ENCODE measurements around the gene PLCG2.
"Not testable (repeated sequence)": the region's sequence is repeated elsewhere in the genome, so short reads cannot be mapped to it uniquely, and the experiment has no call there.

PLCG2 gene

GRCh38 chr16:81778861-81779535 is at the start of gene PLCG2:
PLCG2 (plus strand) TSS chr16:81779291; CDS start chr16:81785990, 6,699 bp downstream.
- peak; percentile 26 for DNase-seq

- peak; percentile 32 for DNase-seq
These were observed 49.6 kb upstream of the PLCG2 start for GRCh38 chr16:81729451-81729850.

DNA sequence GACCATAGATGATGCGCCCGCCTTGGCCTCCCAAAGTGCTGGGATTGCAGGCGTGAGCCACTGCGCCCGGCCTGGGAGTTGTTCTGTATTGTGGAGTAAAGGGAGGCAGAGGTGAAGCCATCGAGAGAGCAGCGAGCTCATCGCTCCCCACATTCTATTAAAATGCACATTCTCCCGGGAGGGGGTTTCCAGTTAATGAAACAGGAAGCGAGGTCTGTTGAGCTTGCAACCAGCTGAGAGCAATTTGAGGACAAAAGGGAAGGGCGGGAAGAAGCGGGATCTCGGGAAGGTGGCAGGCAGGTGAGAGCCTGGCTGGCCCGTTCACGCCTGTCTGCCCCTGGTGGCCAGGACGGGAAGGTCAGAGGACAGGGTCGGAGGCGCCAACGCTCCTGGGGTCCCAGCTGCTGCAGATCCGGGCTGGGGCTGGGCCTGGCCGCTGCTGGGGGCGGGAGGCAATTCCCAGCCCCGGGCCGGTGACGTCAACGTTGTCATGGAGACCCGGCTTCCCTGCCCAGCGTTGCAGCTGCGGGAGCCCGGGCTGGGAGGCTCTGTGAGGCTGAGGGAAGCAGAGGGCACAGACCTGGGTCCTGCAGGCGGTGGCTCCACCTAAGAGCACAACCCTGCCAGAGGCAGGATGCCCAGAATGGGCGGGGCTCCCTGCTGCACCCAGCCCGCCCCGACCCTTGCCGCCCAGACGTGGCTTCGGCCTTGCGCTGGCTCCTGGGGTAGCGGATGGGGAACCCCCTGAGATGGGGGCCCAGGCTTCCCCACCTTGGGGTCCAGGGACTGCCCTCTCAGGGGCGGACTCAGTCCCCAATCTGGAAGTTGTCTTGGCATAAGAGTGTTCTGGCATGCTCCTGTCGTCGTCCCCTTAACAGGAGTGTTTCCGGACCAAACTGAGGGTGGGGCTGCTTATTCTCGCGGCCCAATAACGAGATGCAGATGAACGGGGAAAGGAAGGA is 48.7 kb upstream of the PLCG2 start:
- peak; percentile 92 for DNase-seq

GRCh38 chr16:81731649-81732048 is 47.4 kb upstream of the PLCG2 start:
- no peak for DNase-seq

DNA sequence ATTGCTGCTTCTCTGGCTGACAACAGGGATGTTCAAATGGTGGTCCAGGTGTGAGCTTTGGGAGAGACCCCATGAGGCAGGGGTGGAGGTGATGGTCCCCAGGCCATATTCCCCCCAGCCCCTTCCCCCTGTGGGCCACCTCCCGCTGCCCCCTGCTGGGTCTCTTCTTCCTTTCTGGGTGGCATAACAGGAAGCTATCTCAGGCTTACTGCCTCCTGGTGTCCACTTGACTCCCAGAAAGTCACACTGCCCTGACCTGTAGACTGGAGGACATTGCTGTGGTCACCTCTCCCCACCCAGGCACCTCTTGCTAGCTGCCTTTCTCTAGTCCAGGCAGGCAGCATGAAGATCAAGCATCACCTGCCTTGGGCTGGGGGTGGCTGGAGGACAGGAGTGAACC is 46.4 kb upstream of the PLCG2 start:
- no peak for DNase-seq

GRCh38 chr16:81733295-81733694 is 45.8 kb upstream of the PLCG2 start:
- DNase-seq = no peak

GRCh38 chr16:81734632-81735434 is 44.3 kb upstream of the PLCG2 start:
- no peak for DNase-seq

DNA sequence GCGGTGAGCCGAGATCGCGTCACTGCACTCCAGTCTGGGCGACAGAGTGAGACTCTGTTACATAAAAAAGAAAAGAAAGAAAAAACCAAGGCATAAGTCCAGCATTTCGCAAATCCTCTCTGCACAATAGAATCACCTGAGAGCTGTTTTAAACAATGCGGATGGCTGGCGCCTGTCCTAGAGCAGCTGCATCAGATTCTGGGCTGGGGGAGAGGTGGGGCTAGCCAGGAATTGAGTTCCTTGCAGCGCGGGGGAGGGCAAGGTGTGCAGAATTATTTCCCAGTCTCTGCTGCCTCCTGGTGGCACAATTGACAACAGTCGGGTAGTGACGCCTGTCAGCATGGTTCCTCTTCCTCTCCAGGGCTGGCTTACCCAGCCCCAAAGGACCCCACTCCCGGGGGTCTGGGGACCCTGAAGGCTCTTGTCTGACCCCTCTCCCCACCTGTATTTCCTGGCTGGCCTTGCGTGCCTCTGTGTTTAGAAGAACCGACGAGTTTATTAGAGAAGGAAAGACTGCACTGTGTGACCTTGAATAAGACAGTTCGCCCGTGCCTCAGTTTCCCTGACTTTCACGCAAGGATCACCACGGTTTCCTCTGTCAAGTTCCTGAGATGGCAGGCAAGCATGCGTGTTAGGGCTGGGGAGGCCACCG is 41.1 kb upstream of the PLCG2 start:
- peak; percentile 81 for DNase-seq

- DNase-seq = peak; percentile 28
These were observed 40.2 kb upstream of the PLCG2 start for GRCh38 chr16:81738783-81739496.

GRCh38 chr16:81739503-81739902 is 39.6 kb upstream of the PLCG2 start:
- no peak for DNase-seq

- no peak for DNase-seq
These were observed 38.9 kb upstream of the PLCG2 start for GRCh38 chr16:81740169-81740568.

DNA sequence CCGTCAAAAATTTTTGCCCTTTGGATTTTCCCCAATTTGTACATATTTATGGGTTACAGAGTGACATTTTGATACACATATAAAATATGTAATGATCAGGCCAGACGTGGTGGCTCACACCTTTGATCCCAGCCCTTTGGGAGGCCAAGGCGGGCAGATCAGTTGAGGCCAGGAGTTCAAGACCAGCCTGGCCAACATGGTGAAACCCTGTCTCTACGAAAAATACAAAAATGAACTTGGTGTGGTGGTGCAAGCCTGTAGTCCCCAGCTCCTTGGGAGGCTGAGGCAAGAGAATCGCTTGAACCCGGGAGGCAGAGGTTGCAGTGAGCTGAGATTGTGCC is 37.7 kb upstream of the PLCG2 start:
- not testable (repeated sequence) for DNase-seq

DNA sequence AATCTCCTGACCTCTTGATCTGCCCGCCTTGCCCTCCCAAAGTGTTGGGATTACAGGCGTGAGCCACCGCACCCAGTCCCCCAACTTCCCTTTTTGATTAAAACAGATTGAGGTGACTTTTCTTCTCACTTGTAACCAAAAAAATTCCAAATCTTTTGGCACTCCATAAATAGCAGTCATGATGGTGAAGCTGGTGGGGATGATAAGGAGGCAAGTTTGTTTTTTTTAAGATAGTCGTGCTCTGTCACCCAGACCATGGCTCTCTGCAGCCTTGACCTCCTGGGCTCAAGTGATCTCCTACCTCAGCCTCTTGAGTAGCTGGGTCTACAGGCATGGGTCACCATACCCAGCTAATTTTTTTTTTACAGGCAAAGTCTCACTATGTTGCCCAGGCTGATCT is 34.7 kb upstream of the PLCG2 start:
- no peak for DNase-seq

DNA sequence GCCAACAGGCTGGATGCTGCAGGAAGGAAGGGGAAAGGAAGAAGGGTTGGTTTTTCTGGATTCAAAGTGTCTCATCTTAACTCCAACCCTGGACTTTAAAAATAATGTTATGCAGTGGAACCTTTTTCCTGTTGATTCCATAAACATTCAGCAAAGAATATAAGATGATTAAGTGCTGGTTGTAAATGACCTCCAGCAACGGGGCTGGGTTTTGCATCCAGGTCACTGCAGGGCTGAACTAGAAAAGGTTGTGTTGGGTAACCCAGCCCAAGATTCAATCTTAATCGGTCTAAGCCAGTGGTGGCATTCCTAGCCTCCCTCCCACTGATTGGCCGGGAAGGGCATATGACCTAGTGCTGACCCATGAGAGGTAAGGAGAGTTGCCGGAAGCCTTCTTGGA is 34.2 kb upstream of the PLCG2 start:
- DNase-seq = no peak

- DNase-seq = peak; percentile 71
These were observed 33.2 kb upstream of the PLCG2 start for GRCh38 chr16:81745704-81746558.

DNA sequence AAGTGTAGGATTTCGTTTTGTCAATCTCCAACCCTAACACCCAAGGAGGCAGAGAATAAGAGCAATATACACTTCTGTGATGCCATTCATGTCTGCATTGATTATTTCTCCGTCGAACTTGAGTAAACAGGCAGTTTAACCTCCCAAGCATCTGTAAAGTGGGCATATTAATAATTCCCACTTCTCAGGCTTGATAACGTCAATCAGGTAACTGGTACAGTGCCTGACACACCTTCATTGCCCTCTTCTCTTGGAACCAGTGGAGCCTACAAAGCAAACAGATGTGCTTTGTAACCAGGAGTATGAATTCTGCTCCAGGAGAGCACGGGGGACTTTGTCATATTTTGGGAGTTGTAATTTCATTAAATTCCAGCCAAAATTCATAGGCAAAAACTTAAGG is 32.5 kb upstream of the PLCG2 start:
- DNase-seq = no peak

- DNase-seq = no peak
These were observed 30.5 kb upstream of the PLCG2 start for GRCh38 chr16:81748476-81749198.

DNA sequence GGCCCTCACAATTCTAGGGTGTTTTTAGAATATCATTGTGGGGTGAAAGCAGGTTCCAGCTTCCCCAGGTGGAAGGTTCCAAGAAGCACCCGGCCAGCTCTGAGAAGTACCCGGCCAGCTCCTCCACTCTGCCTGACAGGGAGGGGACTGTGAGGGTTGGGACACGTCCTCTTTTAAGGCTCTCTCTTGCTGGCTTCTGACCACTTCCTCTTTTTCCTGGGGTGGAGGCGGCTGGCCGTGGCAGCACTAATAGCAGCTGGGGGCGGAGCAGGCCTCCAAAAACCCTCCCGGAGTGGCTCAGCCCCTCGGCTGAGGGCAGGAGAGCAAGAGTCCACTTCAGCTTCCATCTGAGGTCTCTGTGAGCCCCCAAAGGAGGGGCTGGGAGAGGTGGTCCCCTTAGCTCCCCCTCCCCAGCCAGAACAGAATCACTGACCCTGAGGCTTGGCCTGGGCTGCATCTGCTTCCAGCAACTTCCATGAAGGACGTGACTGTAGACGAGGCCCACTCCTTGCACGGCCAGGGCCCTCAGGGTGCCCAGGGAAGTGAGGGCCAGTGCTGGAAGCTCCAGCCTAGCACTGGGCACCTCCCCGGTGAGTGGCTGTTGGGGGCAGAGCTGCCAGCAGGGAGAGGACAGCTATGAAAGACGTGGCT is 26.7 kb upstream of the PLCG2 start:
- DNase-seq = no peak

GRCh38 chr16:81752876-81753227 is 26.2 kb upstream of the PLCG2 start:
- DNase-seq = no peak

DNA sequence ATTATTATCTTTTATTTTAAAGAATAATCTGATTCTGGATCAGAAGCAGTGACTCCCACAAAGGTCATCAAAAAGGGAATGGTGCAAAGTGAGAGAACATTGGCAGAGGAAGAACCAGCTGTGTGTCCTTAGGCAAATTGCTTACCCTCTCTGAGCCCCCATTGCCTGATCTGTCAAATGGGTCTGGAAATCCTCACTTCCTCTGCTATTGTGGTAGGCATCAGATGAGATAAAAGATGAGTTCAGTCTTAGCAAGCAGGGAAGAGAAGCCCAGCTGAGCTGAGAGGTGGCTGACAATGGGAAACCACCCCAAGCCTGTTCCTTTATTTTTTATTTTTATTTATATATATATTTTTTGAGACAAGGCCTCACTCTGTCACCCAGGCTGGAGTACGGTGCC is 24.2 kb upstream of the PLCG2 start:
- DNase-seq = no peak

Data from NCI-H2171 treated with DMSO at 0.1 percent for 48 hours (cell line).